ENCODE results near the gene SPRR2D. TPM values are rescaled to one million over a fixed set of nuclear protein-coding genes. Genes with fewer than 3 reads are reported as not detected.

Gene SPRR2D
- total RNA-seq, 4 donors from 2014 or later, result 1.2 to 22.4 (median 10.6) TPM; not detected in 1

GRCh38 chr1:153035211-153035610, 5.7 kb downstream of the SPRR2D start:
- WGBS, 2 donors (ENCODE audit: low coverage in 1 of 2), result 82 to 100% methylated on average over 1 of the region's 1 CpG
- Histone ChIP-seq H3K4me3 (no peak overlapping the region), H3K36me3 (no peaks in the 10 kb centered on the region), H3K9me3 (no peaks in the 10 kb centered on the region), H3K27ac (no peak overlapping the region), H3K27me3 (no peaks in the 10 kb centered on the region), H3K4me1 (no peaks in the 10 kb centered on the region)
- TF ChIP-seq POLR2A (IDR thresholded peaks at IDR 0.05) (no peak), CTCF (IDR thresholded peaks at IDR 0.05) (no peak), EP300 (IDR thresholded peaks at IDR 0.05) (no peak), POLR2AphosphoS5 (IDR thresholded peaks at IDR 0.05) (no peak)
- no peak for ATAC-seq

- Histone ChIP-seq H3K4me3 (no peak overlapping the region), H3K36me3 (no peaks in the 10 kb centered on the region), H3K27ac (no peak overlapping the region), H3K9me3 (no peaks in the 10 kb centered on the region), H3K4me1 (no peaks in the 10 kb centered on the region), H3K27me3 (no peaks in the 10 kb centered on the region)
- no peak for ATAC-seq
- TF ChIP-seq CTCF (IDR thresholded peaks at IDR 0.05), result no peak
- no peak for TF ChIP-seq POLR2AphosphoS5 (IDR thresholded peaks at IDR 0.05)
- TF ChIP-seq POLR2A (IDR thresholded peaks at IDR 0.05), result no peak
- TF ChIP-seq EP300 (IDR thresholded peaks at IDR 0.05), result no peak
- WGBS, 2 donors (ENCODE audit: low coverage in 1 of 2), result 16 to 38% methylated on average over 2 to 3 of the region's 3 CpGs
Observed at GRCh38 chr1:153032677-153033308, 8.1 kb downstream of the SPRR2D start.

GRCh38 chr1:153032073-153032472, 8.8 kb downstream of the SPRR2D start:
- no peaks in the 10 kb centered on the region for H3K9me3 ChIP-seq
- TF ChIP-seq EP300 (IDR thresholded peaks at IDR 0.05), result no peak
- H3K27ac ChIP-seq, result no peak overlapping the region
- H3K27me3 ChIP-seq, result no peaks in the 10 kb centered on the region
- no peak for ATAC-seq
- no peaks in the 10 kb centered on the region for H3K4me1 ChIP-seq
- H3K4me3 ChIP-seq, result no peak overlapping the region
- H3K36me3 ChIP-seq, result no peaks in the 10 kb centered on the region

- TF ChIP-seq EP300 (IDR thresholded peaks at IDR 0.05) (no peak), CTCF (IDR thresholded peaks at IDR 0.05) (no peak), POLR2AphosphoS5 (IDR thresholded peaks at IDR 0.05) (no peak), POLR2A (IDR thresholded peaks at IDR 0.05) (no peak)
- no peaks in the 10 kb centered on the region for H3K9me3 ChIP-seq
- H3K4me3 ChIP-seq, result no peak within 1 kb of the TSS
- H3K4me1 ChIP-seq, result no peaks in the 10 kb centered on the region
- H3K27ac ChIP-seq, result no peak within 1 kb of the TSS
- no peaks in the 10 kb centered on the region for H3K27me3 ChIP-seq
- ATAC-seq, result no peak
- H3K36me3 ChIP-seq, result no peaks in the 10 kb centered on the region
Observed at GRCh38 chr1:153030895-153031294, 10.0 kb downstream of the SPRR2D start, which contains the start of gene SPRR1B. TSS of gene SPRR1B (plus strand) at chr1:153031203. CDS start at chr1:153032346, 1,143 bp downstream.

GRCh38 chr1:153028766-153029165, 12.2 kb downstream of the SPRR2D start:
- no peaks in the 10 kb centered on the region for H3K27me3 ChIP-seq
- H3K4me3 ChIP-seq, result no peak overlapping the region
- no peaks in the 10 kb centered on the region for H3K9me3 ChIP-seq
- H3K36me3 ChIP-seq, result no peaks in the 10 kb centered on the region
- ATAC-seq, result no peak
- no peak overlapping the region for H3K27ac ChIP-seq
- 56 to 58% methylated on average over 1 of the region's 1 CpG for WGBS, 2 donors (ENCODE audit: low coverage in 1 of 2)
- TF ChIP-seq EP300 (IDR thresholded peaks at IDR 0.05) (no peak), CTCF (IDR thresholded peaks at IDR 0.05) (no peak), POLR2AphosphoS5 (IDR thresholded peaks at IDR 0.05) (no peak), POLR2A (IDR thresholded peaks at IDR 0.05) (no peak)
- no peaks in the 10 kb centered on the region for H3K4me1 ChIP-seq
